NCI-H128 (cell line): Measurements from ENCODE around the gene ABCA4.

Experiments used
- DNase-seq: peaks from one replicate; lab custom pipeline; 2025; ENCODE audit not compliant: unreplicated experiment; lab: John Stamatoyannopoulos, UW

The ABCA4 gene

GRCh38 chr1:94105581-94105952 is 15.4 kb downstream of the ABCA4 start:
- no peak for DNase-seq

DNA sequence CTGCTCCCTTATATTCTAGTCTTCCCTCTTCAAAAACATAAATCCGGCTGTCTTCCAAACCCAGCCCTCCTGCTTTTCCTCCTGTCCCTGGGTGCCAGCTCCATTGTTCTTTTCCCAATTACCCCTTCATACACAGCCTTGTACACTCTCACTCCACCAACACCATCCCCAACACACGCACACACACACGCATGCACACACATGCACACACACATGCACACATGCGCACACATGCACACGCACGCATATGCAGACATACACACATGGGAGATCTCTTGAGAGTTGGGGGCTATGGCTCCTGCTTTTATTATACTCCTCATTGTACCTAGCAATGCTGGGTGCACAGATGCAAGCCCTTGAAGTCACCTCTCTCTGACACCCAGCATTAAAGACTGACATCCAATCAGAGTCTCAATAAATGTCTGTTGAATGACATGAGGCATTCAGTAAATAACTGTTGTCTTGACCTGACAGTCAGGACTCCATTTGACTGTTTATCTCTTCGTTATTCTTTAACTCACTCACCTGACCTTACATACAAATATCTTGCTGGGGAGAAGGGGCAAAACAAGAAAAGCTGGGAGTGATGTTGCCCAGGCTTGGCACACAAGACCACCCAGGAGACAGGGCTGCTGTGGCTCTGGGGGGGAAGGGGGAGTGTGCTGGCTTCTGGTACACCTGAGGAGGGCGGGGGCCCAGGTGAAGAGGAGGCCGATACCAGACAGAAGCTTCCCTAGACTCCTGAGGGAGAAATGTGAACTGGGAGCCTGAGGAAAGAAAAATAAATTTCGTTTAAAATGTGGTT is 16.0 kb downstream of the ABCA4 start:
- no peak for DNase-seq

GRCh38 chr1:94104127-94104684 is 16.7 kb downstream of the ABCA4 start:
- DNase-seq, result no peak

DNA sequence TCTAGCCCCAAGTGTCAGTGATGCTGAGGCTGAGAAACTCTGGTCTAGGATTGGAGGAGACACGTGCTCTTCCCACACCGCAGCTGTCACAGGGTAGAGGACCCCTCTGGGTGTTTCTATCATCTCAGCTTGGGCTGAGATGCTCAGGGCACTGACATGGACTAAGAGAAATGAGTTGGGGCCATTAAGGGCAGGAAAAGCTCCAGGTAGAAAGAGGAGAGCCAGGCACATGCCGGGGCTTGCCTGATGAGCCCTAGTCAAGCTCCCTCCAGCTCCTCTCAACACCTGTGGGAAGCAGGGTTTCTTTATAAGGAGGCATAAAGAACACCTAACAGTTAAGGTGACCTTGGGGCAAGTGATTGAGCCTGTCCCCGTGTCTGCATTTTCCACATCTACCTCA is 17.3 kb downstream of the ABCA4 start:
- no peak for DNase-seq

DNA sequence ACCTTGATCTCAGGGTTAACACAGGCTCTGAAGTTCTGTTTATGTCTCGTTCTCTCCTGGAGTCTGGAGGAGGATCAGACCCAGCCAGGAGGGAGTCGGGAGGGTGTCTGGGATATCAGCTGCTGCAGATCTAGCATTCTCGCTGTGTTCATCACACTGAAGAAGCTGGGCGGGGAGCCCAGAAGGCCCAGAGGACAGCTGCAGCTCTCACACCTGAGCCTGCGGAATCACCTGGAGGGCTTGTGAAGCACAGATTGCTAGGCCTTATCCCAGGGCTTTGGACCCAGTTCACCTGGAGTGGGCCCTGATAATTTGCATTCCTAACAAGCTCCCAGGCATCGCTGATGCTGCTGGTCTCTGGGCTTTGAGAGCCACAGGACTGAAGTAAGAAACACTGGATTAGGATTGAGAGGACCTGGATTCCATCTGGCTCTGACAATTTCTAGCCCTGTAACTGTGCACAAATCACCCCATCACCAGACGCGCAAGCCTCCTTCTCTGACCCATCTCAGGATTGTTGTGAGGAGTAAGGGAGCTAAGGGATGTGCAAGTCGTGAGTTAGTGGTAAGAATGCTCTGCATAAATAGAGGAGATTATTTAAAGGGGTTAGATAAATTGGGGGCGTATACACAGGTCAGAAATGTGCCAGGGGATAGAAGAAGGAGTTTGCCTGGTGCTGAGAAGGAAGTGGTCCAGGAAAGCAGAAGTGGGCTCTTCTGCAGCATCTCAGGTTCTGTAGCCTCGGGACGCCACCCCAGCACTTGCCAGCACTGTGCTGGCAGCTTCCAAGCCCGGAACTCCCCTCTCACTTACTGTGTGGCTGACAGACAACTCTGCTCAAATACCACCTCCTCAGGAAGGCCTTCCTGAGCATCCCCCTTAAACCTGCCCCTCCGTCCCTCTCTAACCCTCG is 19.1 kb downstream of the ABCA4 start:
- DNase-seq, result no peak

DNA sequence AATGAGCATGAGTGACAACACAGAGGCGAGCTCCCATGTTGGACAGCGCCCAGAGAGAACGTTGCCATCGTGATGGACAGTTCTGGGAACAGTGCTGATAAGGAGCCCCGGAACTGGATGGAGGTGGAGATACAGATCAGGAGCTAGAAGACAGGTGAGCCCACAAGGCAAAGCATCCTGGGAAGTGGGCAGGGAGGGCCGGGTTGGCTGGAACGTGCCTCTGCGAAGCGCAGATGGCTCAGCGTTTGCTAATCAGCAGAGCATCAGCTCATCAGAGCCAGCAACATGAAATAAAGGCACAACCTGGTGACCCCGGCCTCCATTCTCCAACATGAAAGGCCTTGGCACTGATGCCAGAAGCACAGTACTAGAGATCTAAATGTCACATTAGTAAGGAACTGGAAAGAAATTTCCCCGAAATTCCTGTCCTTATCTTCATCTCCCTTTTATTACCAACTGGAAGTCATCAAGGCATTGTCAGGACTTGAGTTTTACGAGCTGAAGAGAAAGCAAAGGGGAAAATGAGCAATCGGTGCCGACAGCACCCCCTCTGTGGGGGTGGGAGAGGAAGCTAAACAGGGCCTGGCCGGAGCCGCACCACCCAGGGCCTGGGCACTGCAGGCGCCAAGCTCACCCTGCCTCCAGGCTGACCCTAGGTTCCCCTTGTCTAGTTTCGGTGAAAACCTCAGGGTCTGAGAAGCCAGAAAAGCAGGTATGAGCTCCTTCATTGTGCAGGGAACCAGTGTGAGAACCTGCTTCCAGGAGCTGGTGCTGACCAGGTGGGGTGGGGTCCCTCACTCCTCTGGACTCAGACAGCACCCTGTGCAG is 19.9 kb downstream of the ABCA4 start:
- no peak for DNase-seq

- DNase-seq, result no peak
Measured at GRCh38 chr1:94100129-94100784, 20.7 kb downstream of the ABCA4 start.

- no peak for DNase-seq
Measured at GRCh38 chr1:94099303-94099702, 21.6 kb downstream of the ABCA4 start.

- DNase-seq, result no peak
Measured at GRCh38 chr1:94098585-94099111, 22.3 kb downstream of the ABCA4 start.

- DNase-seq, result no peak
Measured at GRCh38 chr1:94096797-94097549, 24.0 kb downstream of the ABCA4 start.

DNA sequence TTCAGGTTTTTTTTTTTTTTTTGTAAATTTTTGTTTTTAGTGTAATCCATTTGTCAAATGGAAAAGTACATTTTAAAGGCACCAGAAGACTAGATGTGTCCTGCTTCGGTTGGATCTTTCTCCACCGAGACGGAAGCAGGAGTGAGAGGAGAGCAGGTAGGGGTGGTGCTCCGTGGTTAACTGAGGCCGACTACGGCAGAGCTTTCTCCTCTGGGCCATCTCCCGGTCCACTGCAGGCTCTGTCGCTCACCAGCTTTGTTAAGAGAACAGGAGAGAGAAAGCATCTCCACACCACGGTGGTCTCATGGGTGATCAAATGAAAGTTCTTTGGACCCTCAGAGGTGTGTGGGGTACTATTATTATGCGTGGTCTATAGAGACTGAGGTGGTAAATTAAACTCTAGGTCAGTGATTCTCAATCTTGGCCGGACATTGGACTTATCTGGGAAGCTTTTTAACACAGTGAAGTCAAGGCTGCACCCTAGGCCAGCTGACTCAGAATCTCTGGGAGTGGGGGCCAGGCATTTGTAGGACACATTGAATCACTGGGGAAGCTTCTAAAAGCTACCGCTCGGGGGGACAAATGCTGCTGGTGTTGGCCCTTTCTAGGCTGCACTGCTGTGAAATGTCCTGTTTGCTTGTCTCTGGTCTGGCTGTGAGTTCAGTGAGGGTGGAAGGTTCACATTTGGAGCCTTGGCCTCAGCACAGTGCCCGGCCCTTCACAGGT is 25.0 kb downstream of the ABCA4 start:
- no peak for DNase-seq

DNA sequence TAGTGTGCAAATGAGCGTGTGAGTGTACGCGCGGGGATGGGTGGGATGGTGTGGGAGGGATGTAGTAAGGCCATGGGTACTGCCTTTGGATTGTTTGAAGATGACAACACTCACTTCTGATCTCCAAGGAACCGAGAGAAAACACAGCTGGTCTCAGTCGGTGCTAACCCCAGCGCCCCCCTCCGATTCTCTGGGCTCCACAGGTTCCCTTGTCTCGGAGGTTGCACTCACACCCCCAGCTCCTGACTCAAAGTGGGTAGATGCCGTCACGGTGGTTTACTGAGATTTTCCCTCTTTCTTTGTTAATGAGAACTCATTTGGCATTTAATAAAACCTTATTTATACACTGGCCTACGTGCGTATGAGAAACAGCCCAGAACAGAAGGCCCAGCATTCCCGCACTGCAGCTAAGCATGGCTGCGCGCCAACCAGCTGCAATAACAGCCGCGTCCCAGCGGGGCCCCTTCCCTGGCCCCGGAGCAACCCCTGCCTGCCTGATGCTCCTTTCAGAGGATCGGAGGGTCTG is 25.8 kb downstream of the ABCA4 start:
- DNase-seq, result no peak

DNA sequence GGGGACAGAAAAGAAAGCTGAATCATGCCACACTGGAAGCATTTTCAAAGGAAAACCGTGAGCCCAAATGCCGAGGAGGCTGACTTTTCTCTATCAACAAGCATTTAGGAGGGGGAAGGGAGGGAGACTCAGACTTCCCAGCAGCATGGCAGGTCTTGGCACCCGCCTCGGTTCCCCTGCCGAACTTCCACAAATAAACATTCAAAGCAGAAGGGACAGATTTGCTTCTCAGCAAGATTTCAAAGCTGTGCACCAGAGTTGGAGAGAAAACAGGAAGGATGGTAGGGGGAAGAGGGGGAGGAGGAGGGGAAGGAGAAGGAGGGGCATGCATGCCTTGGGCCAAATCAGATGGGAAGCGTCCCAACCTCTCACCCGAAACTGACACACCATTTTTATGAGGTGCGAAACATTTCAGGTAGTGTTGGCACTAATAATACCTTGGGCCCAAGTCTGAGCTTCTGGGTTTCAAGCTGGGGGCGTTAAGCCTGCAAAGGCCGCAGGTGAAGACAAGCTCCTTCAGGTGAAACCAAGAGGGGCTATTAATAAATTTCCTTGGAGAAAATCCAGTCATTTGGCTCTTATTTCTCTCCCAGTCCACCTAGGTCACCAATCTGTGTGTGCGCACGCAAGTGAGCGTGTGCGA is 26.4 kb downstream of the ABCA4 start:
- DNase-seq, result no peak

DNA sequence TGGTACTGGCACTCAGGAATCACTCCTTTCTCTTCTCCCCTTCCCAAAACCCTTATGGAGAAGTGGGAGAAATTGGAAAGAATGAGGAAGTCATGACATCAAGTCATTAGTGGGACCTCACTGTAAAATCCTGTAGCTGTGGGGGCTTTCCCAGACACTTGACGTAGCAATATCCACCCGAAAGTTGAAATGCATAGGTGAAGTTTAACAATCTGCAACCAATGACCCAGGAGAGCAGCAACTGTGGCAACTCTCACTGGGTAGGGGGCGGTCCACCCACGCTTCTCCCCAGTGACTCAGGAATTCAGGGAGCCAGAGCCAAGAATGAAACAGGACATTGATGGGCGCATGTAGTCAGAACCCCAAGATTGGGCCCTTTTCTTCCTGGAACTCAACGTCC is 27.0 kb downstream of the ABCA4 start:
- no peak for DNase-seq

DNA sequence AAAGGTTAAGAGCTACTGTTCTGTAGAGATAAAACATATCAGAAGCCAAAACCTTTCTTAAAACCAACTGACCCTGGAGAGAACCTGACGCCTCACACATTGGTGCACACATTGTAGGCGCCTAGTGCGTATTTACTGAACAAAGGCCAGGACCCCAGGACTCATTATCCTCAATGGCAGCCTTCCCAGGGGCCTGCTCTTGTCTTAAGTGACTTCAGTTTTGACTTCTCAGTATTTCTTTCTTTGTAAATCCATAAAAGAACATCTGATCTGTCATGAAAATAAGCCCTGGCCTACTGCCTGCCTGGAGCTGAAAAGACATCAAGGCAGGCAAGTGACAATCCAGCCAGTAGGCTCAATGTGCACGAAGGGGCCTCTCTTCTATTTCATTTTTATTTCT is 27.6 kb downstream of the ABCA4 start:
- no peak for DNase-seq

DNA sequence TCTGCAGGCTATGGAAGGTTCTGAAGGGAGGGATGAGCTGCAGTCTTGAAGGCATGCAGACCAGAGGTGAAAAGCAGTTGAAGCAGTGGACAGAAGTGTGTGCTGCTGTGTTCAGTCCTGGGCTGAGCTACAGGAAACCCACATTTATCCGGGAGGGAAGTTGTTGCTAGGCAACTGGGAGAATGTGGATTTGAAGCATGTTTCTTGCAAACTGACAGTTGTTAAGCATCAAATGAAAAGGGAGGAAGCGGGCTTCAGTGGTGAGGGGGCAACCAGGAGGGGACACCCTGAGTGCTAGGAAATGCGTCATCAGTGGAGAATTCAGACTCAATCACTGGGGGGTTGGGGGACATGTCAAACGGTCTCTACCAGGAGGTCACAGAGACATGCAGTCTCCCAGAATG is 28.7 kb downstream of the ABCA4 start:
- DNase-seq, result no peak

- DNase-seq, result no peak
Measured at GRCh38 chr1:94090761-94091160, 30.2 kb downstream of the ABCA4 start.

GRCh38 chr1:94087193-94087592 is 33.8 kb downstream of the ABCA4 start:
- no peak for DNase-seq
